Glutamatergic neuron (in vitro differentiated cells): Measurements from ENCODE around the gene DPY19L3. TPM values are rescaled to one million over a fixed set of nuclear protein-coding genes. Genes with fewer than 3 reads are reported as not detected.

ENCODE experiments used
- DNase-seq: peaks from one replicate; pipeline ENCODE4 v3.0.0; 2022
- H3K27ac Mint-ChIP-seq: one replicate; pipeline ENCODE4 v1.8.0; 2020; ENCODE audit warnings: mild to moderate bottlenecking, mixed read lengths, inconsistent platforms; ENCODE audit not compliant: unreplicated experiment
- H3K27me3 Mint-ChIP-seq: one replicate; pipeline ENCODE4 v1.8.0; 2020; ENCODE audit warnings: mild to moderate bottlenecking, moderate library complexity, mixed read lengths, inconsistent platforms; ENCODE audit not compliant: unreplicated experiment
- H3K36me3 Mint-ChIP-seq: one replicate; pipeline ENCODE4 v1.8.0; 2020; ENCODE audit warnings: mild to moderate bottlenecking, mixed read lengths, inconsistent platforms; ENCODE audit not compliant: unreplicated experiment
- H3K4me1 Mint-ChIP-seq: one replicate; pipeline ENCODE4 v1.8.0; 2020; ENCODE audit warnings: mild to moderate bottlenecking, low read depth, mixed read lengths, inconsistent platforms; ENCODE audit not compliant: unreplicated experiment
- H3K4me3 Mint-ChIP-seq: one replicate; pipeline ENCODE4 v1.8.0; 2020; ENCODE audit warnings: mild to moderate bottlenecking, mixed read lengths, inconsistent platforms; ENCODE audit not compliant: unreplicated experiment
- H3K9me3 Mint-ChIP-seq: one replicate; pipeline ENCODE4 v1.8.0; 2020; ENCODE audit warnings: mild to moderate bottlenecking, moderate library complexity, mixed read lengths, inconsistent platforms; ENCODE audit not compliant: unreplicated experiment
- CTCF ChIP-seq: fragments of 200-600 bp; sonication (generic); IDR thresholded peaks from one replicate; pipeline ENCODE4 v1.5.0; 2021; ENCODE audit not compliant: partially characterized antibody, unreplicated experiment
- total RNA-seq: library from RNA; stranded (reverse); fragmentation: NEBNext Ultra II Directional; extraction: Animal tissue kit (Norgen Biotek cat#: 25700); gene quantifications from one replicate; pipeline ENCODE4 v1.2.1, GENCODE V29; 2021; ENCODE audit not compliant: unreplicated experiment

DPY19L3 gene
- total RNA-seq, 1 donor from 2014 or later: 51.1 TPM

- no peak for TF ChIP-seq CTCF
- no peak overlapping the region for H3K27ac Mint-ChIP-seq
- no peaks in the 10 kb centered on the region for H3K4me1 Mint-ChIP-seq
- peaks cover 16% of the 10 kb centered on the region for H3K36me3 Mint-ChIP-seq
- peaks cover 6% of the 10 kb centered on the region for H3K9me3 Mint-ChIP-seq
- DNase-seq: no peak
- H3K4me3 Mint-ChIP-seq: no peak overlapping the region
- peaks cover 2% of the 10 kb centered on the region for H3K27me3 Mint-ChIP-seq
Observed at GRCh38 chr19:32532233-32532632, 126.7 kb downstream of the DPY19L3 start.

Other genes starting within 250 kb of the DPY19L3 start
- 24.7 TPM for gene ZNF507, start 60.2 kb upstream of the DPY19L3 start, total RNA-seq
- gene PDCD5, start 175.4 kb downstream of the DPY19L3 start, total RNA-seq: 122 TPM